Type B pancreatic cell (in vitro differentiated cells): ENCODE results near the gene SKAP1. TPM values are rescaled to one million over a fixed set of nuclear protein-coding genes. Genes with fewer than 3 reads are reported as not detected.

Experiments
- DNase-seq: peaks from one replicate; pipeline ENCODE4 v3.0.0; 2021; ENCODE audit warnings: mixed read lengths; ENCODE audit not compliant: unreplicated experiment; ENCODE audit errors: extremely low spot score
- H3K27ac Mint-ChIP-seq: 2 replicates; pipeline ENCODE4 v1.8.0; 2021; ENCODE audit warnings: mild to moderate bottlenecking, mixed read lengths
- H3K27me3 Mint-ChIP-seq: 2 replicates; pipeline ENCODE4 v1.8.0; 2021; ENCODE audit warnings: mixed read lengths
- H3K36me3 Mint-ChIP-seq: 2 replicates; pipeline ENCODE4 v1.8.0; 2021; ENCODE audit warnings: mixed read lengths
- H3K4me1 Mint-ChIP-seq: one replicate; pipeline ENCODE4 v1.8.0; 2021; ENCODE audit warnings: mixed read lengths; ENCODE audit not compliant: unreplicated experiment
- H3K4me3 Mint-ChIP-seq: 2 replicates; pipeline ENCODE4 v1.8.0; 2021; ENCODE audit warnings: mild to moderate bottlenecking, mixed read lengths
- H3K9me3 Mint-ChIP-seq: 2 replicates; pipeline ENCODE4 v1.8.0; 2021; ENCODE audit warnings: mixed read lengths
- total RNA-seq: library from RNA; stranded (reverse); gene quantifications from 2 replicates; pipeline ENCODE4 v1.2.1, GENCODE V29; 2021; ENCODE audit warnings: low replicate concordance
- TF ChIP-seq, protein P1 (sequence below): fragments of 200-600 bp; sonication (generic); conservative IDR thresholded peaks from 2 replicates; pipeline ENCODE4 v1.5.0; 2021; ENCODE audit warnings: antibody characterized with exemption, mild to moderate bottlenecking

The SKAP1 gene
- total RNA-seq, 1 donor from 2014 or later, result 0.43 TPM

DNA sequence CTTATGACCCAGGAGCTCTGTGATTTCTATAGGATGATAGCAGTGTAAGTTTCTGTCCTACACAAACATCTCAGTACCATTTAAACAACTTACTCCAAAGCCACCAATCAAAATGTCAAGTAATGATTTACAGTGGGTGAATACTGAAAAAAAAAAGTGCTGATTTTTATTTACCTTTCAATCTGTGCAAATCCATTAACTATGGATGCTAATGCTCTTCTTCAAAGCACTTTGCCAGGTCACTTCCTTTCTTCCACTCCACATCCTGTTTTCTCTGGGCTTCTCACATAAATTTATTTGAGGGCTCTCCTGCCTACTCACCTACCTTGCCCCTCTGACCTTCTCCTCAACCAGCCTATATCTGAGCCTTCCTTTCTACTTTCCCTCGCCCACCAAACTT lies 101.6 kb downstream of the SKAP1 start:
- H3K4me3 Mint-ChIP-seq, result no peak overlapping the region
- H3K27ac Mint-ChIP-seq, result peak overlapping the region; percentile 48
- TF ChIP-seq, protein P1, sequence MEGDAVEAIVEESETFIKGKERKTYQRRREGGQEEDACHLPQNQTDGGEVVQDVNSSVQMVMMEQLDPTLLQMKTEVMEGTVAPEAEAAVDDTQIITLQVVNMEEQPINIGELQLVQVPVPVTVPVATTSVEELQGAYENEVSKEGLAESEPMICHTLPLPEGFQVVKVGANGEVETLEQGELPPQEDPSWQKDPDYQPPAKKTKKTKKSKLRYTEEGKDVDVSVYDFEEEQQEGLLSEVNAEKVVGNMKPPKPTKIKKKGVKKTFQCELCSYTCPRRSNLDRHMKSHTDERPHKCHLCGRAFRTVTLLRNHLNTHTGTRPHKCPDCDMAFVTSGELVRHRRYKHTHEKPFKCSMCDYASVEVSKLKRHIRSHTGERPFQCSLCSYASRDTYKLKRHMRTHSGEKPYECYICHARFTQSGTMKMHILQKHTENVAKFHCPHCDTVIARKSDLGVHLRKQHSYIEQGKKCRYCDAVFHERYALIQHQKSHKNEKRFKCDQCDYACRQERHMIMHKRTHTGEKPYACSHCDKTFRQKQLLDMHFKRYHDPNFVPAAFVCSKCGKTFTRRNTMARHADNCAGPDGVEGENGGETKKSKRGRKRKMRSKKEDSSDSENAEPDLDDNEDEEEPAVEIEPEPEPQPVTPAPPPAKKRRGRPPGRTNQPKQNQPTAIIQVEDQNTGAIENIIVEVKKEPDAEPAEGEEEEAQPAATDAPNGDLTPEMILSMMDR, result no peak
- no peaks in the 10 kb centered on the region for H3K36me3 Mint-ChIP-seq
- no peak for DNase-seq
- H3K9me3 Mint-ChIP-seq, result no peaks in the 10 kb centered on the region
- peaks cover 16% of the 10 kb centered on the region for H3K4me1 Mint-ChIP-seq
- H3K27me3 Mint-ChIP-seq, result peaks cover 16% of the 10 kb centered on the region

DNA sequence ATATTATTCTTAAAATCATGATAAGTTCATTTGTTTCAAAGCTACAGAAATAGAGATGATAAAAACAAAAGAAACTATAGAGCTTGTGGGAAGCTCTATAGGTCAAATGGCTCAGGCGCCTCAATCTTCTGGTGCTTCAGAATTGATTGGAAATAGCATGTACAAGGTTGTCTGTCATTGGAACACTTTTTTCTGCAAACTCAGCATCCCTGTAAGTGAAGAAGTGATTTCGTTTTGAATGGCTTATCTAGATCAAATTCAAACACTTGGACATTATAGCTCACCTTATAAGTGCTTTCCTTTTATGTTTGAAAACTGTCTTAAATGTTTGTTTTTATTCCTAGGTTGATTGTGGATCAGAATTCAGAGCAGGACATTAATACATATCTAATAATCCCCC lies 103.7 kb downstream of the SKAP1 start:
- no peak overlapping the region for H3K27ac Mint-ChIP-seq
- H3K4me3 Mint-ChIP-seq, result no peak overlapping the region
- no peak for DNase-seq
- no peaks in the 10 kb centered on the region for H3K36me3 Mint-ChIP-seq
- H3K4me1 Mint-ChIP-seq, result peaks cover 16% of the 10 kb centered on the region
- H3K27me3 Mint-ChIP-seq, result peaks cover 14% of the 10 kb centered on the region
- TF ChIP-seq, protein P1, result no peak
- no peaks in the 10 kb centered on the region for H3K9me3 Mint-ChIP-seq

DNA sequence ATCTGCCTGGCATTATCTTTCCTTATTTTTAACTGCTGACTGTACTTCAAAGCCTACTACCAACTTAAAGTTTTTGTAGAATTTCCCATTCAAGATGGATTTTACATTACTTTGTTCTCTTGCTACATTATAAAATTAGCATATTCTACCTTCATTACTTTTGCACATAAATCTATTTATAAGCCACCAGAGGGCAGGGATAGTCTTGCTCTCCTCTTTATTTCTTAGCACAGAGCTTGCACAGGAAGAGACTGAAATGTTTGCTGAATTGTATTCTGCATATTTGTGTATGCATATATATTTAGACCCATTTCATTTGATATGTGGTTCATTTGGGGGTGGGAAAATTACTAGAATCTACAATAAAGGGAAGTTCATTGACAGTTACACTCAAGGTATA lies 108.0 kb downstream of the SKAP1 start:
- Mint-ChIP-seq H3K9me3 (no peaks in the 10 kb centered on the region), H3K4me1 (no peaks in the 10 kb centered on the region), H3K36me3 (no peaks in the 10 kb centered on the region), H3K27me3 (peaks cover 3% of the 10 kb centered on the region), H3K4me3 (no peak overlapping the region), H3K27ac (no peak overlapping the region)
- TF ChIP-seq, protein P1, result peak; percentile 35
- DNase-seq, result no peak

DNA sequence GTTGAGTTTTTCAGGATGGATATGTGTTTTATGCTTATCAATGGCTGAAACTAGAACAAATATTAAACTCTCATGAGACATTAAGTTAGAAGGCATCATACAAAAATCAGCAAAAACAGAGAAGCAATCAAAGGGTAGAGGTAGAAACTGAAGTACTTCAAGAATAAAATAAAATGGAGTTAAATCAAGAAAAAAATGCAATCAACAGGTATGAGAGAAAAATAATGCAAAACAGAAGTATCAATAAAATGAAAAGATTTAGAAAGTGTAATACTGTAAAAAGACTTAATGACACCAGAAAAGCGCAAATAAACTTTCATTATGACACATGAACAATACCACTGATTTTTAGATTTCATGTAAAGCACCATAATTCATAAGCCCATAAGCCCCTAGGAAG lies 112.3 kb downstream of the SKAP1 start:
- Mint-ChIP-seq H3K4me1 (peaks cover 8% of the 10 kb centered on the region), H3K36me3 (no peaks in the 10 kb centered on the region), H3K27ac (no peak overlapping the region), H3K9me3 (no peaks in the 10 kb centered on the region), H3K27me3 (peaks cover 3% of the 10 kb centered on the region), H3K4me3 (no peak overlapping the region)
- TF ChIP-seq, protein P1, result no peak
- no peak for DNase-seq

DNA sequence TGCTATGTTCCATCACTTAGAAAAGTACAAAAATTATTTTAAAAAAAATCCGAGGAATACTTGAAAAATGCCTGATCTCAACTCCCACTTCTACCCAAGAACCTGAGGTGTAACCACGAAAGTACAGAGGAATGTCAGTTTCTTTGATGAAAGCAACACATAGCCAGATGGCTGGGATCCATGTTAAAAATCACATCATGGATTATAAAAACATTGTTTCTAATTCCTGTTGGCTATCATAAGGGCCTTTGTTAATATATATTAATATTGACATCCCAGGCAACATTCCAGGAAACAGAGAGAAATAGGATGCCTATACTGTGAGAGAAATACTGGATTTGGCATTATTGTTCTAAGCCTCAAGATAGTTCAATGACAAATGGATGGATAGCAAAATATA lies 115.3 kb downstream of the SKAP1 start:
- Mint-ChIP-seq H3K9me3 (no peaks in the 10 kb centered on the region), H3K4me3 (no peak overlapping the region), H3K27ac (no peak overlapping the region), H3K4me1 (peaks cover 31% of the 10 kb centered on the region), H3K36me3 (no peaks in the 10 kb centered on the region), H3K27me3 (no peaks in the 10 kb centered on the region)
- TF ChIP-seq, protein P1, result no peak
- DNase-seq, result no peak
